Mesenchymal stem cell (in vitro differentiated cells and primary cell): ENCODE measurements around the gene MED27.

ENCODE experiments used
- DNase-seq: peaks from one replicate; pipeline ENCODE4 v3.0.0-alpha.2; 2013
- H2AFZ ChIP-seq: one replicate; pipeline ENCODE4 v1.6.1; 2013; ENCODE audit warnings: low read depth, mild to moderate bottlenecking, control low read depth, inconsistent platforms, low read length, moderate library complexity
- H2AK5ac ChIP-seq: 2 replicates; pipeline ENCODE4 v1.6.1; 2013; ENCODE audit warnings: low read length, moderate library complexity, mild to moderate bottlenecking, inconsistent platforms; ENCODE audit not compliant: severe bottlenecking
- H2BK120ac ChIP-seq: one replicate; pipeline ENCODE4 v1.6.1; 2013; ENCODE audit warnings: low read depth, mild to moderate bottlenecking, inconsistent platforms, low read length, moderate library complexity
- H2BK12ac ChIP-seq, 2 experiments: one replicate each; pipeline ENCODE4 v1.6.1; 2013; ENCODE audit warnings: inconsistent platforms in 2 of 2, low read length in 2 of 2, mild to moderate bottlenecking in 2 of 2, moderate library complexity in 2 of 2, control low read depth in 1 of 2
- H2BK15ac ChIP-seq: one replicate; pipeline ENCODE4 v1.6.1; 2013; ENCODE audit warnings: mild to moderate bottlenecking, low read depth, inconsistent platforms; ENCODE audit not compliant: poor library complexity, severe bottlenecking
- H2BK5ac ChIP-seq: 2 replicates; pipeline ENCODE4 v1.6.1; 2013; ENCODE audit warnings: low read depth, mild to moderate bottlenecking, low read length, control low read depth, inconsistent platforms; ENCODE audit not compliant: poor library complexity, severe bottlenecking
- H3K14ac ChIP-seq, 2 experiments: one replicate each; pipeline ENCODE4 v1.6.1; 2013; ENCODE audit warnings: inconsistent platforms in 2 of 2, low read length in 2 of 2, control low read depth in 1 of 2, mild to moderate bottlenecking in 1 of 2, moderate library complexity in 1 of 2
- H3K18ac ChIP-seq, 2 experiments: one replicate each; pipeline ENCODE4 v1.6.1; 2013; ENCODE audit warnings: inconsistent platforms in 2 of 2, low read length in 2 of 2, control low read depth in 1 of 2, low read depth in 1 of 2, mild to moderate bottlenecking in 1 of 2
- H3K23ac ChIP-seq, 2 experiments: one replicate each; pipeline ENCODE4 v1.6.1; 2013; ENCODE audit warnings: inconsistent platforms in 2 of 2, low read length in 2 of 2, mild to moderate bottlenecking in 2 of 2, moderate library complexity in 2 of 2, control low read depth in 1 of 2
- H3K27ac ChIP-seq: 2 replicates; pipeline ENCODE4 v1.5.1; 2013; ENCODE audit warnings: mild to moderate bottlenecking, moderate library complexity, low read length, control low read depth, inconsistent platforms; ENCODE audit not compliant: poor library complexity, severe bottlenecking
- H3K27me3 ChIP-seq, 2 experiments: 2 replicates each; pipeline versions ENCODE4 v1.6.1 to v1.7.0; 2013; ENCODE audit warnings: low read length in 2 of 2, mild to moderate bottlenecking in 2 of 2, moderate library complexity in 2 of 2, control low read depth in 1 of 2, inconsistent platforms in 1 of 2; ENCODE audit not compliant: control insufficient read depth in 1 of 2, insufficient read depth in 1 of 2
- H3K36me3 ChIP-seq, 2 experiments: 2 replicates each; pipeline versions ENCODE4 v1.6.1 to v1.7.0; 2013; ENCODE audit warnings: low read length in 2 of 2, control low read depth in 1 of 2, inconsistent platforms in 1 of 2, low read depth in 1 of 2, mild to moderate bottlenecking in 1 of 2; ENCODE audit not compliant: insufficient read depth in 2 of 2, control insufficient read depth in 1 of 2
- H3K4ac ChIP-seq, 2 experiments: one replicate each; pipeline ENCODE4 v1.6.1; 2013; ENCODE audit warnings: inconsistent platforms in 2 of 2, low read length in 2 of 2, mild to moderate bottlenecking in 2 of 2, moderate library complexity in 2 of 2, control low read depth in 1 of 2, low read depth in 1 of 2
- H3K4me1 ChIP-seq: 2 replicates; pipeline ENCODE4 v1.6.1; 2013; ENCODE audit warnings: low read depth, low read length, control low read depth; ENCODE audit not compliant: control insufficient read depth, insufficient read depth
- H3K4me2 ChIP-seq: 2 replicates; pipeline ENCODE4 v1.6.1; 2013; ENCODE audit warnings: low read length, mild to moderate bottlenecking, inconsistent platforms; ENCODE audit not compliant: poor library complexity, severe bottlenecking
- H3K4me3 ChIP-seq, 2 experiments: 2 replicates each; pipeline versions ENCODE4 v1.5.1 to v1.7.0; 2013; ENCODE audit warnings: low read length in 2 of 2, mild to moderate bottlenecking in 2 of 2, control low read depth in 1 of 2, low read depth in 1 of 2; ENCODE audit not compliant: insufficient read depth in 1 of 2
- H3K79me1 ChIP-seq: replicated peaks from 2 replicates; pipeline ENCODE4 v1.6.1; 2013; ENCODE audit warnings: mild to moderate bottlenecking, control low read depth, low read length, inconsistent platforms; ENCODE audit not compliant: poor library complexity, severe bottlenecking
- H3K9ac ChIP-seq: 2 replicates; pipeline ENCODE4 v1.7.0; 2013; ENCODE audit warnings: mild to moderate bottlenecking, low read length, moderate library complexity
- H3K9me3 ChIP-seq: 2 replicates; pipeline ENCODE4 v1.7.0; 2013; ENCODE audit warnings: mild to moderate bottlenecking, low read length; ENCODE audit not compliant: control insufficient read depth
- H4K8ac ChIP-seq: one replicate; pipeline ENCODE4 v1.6.1; 2013; ENCODE audit warnings: inconsistent platforms, mild to moderate bottlenecking, low read length, moderate library complexity
- H4K91ac ChIP-seq: one replicate; pipeline ENCODE4 v1.6.1; 2013; ENCODE audit warnings: mild to moderate bottlenecking, low read length, inconsistent platforms
- WGBS: methylation state at CpG from one replicate; pipeline ENCODE4 v1.1.7; 2013; ENCODE audit warnings: mixed read lengths; 5-methylcytosine and 5-hydroxymethylcytosine counted together

The MED27 gene

GRCh38 chr9:131826053-131826452 is 253.6 kb downstream of the MED27 start:
- H2AK5ac ChIP-seq = no peak overlapping the region
- WGBS = 100% methylated on average over 1 of the region's 2 CpGs
- no peak for DNase-seq

GRCh38 chr9:131824953-131825495 is 254.6 kb downstream of the MED27 start:
- 85% methylated on average over 15 of the region's 15 CpGs for WGBS
- Histone ChIP-seq H2AFZ (no peak overlapping the region), H3K4me1 (no peaks in the 10 kb centered on the region), H2BK12ac (no peak overlapping the region), H3K4me2 (no peak overlapping the region), H3K36me3 (no peaks in the 10 kb centered on the region), H3K4me3 (no peak overlapping the region), H3K79me1 (no peaks in the 10 kb centered on the region), H2BK120ac (no peak overlapping the region), H3K9me3 (peaks cover 4% of the 10 kb centered on the region), H2AK5ac (no peak overlapping the region), H2BK5ac (no peak overlapping the region), H4K8ac (no peak overlapping the region), H3K27me3 (peaks cover 48 to 90% of the 10 kb centered on the region in 2 experiments), H3K9ac (no peak overlapping the region), H3K18ac (no peak overlapping the region), H3K4ac (no peak overlapping the region), H3K23ac (no peak overlapping the region), H3K27ac (no peak overlapping the region), H4K91ac (no peak overlapping the region), H2BK15ac (no peak overlapping the region), H3K14ac (no peak overlapping the region)
- DNase-seq = no peak

More at GRCh38 chr9:131826053-131826452, 253.6 kb downstream of the MED27 start:
- Histone ChIP-seq H3K4ac (no peak overlapping the region), H2BK15ac (no peak overlapping the region), H3K23ac (no peak overlapping the region), H3K4me3 (no peak overlapping the region), H4K8ac (no peak overlapping the region), H4K91ac (no peak overlapping the region), H3K79me1 (no peaks in the 10 kb centered on the region), H3K27me3 (peaks cover 40 to 82% of the 10 kb centered on the region in 2 experiments), H3K4me2 (no peak overlapping the region), H3K27ac (no peak overlapping the region), H3K36me3 (no peaks in the 10 kb centered on the region), H3K14ac (no peak overlapping the region), H3K9me3 (peaks cover 4% of the 10 kb centered on the region), H3K9ac (no peak overlapping the region), H2BK5ac (no peak overlapping the region), H2AFZ (no peak overlapping the region), H3K18ac (no peak overlapping the region), H3K4me1 (no peaks in the 10 kb centered on the region), H2BK120ac (no peak overlapping the region), H2BK12ac (no peak overlapping the region)

GRCh38 chr9:131824155-131824594 is 255.5 kb downstream of the MED27 start:
- Histone ChIP-seq H3K4me1 (no peaks in the 10 kb centered on the region), H3K36me3 (no peaks in the 10 kb centered on the region), H4K91ac (no peak overlapping the region), H3K4me2 (no peak overlapping the region), H3K9me3 (peaks cover 4% of the 10 kb centered on the region), H3K9ac (no peak overlapping the region), H3K4ac (no peak overlapping the region), H2AFZ (no peak overlapping the region), H2BK120ac (no peak overlapping the region), H2BK12ac (no peak overlapping the region), H3K14ac (no peak overlapping the region), H3K18ac (no peak overlapping the region), H3K27me3 (peaks cover 53 to 92% of the 10 kb centered on the region in 2 experiments), H2BK15ac (no peak overlapping the region), H4K8ac (no peak overlapping the region), H3K4me3 (no peak overlapping the region), H3K27ac (no peak overlapping the region), H2AK5ac (no peak overlapping the region), H2BK5ac (no peak overlapping the region), H3K23ac (no peak overlapping the region), H3K79me1 (no peaks in the 10 kb centered on the region)
- DNase-seq = no peak
- 86% methylated on average over 20 of the region's 20 CpGs for WGBS

GRCh38 chr9:131823701-131824146 is 255.9 kb downstream of the MED27 start:
- no peak overlapping the region for H4K8ac ChIP-seq
- no peak overlapping the region for H3K9ac ChIP-seq
- H2BK12ac ChIP-seq = no peak overlapping the region
- no peak overlapping the region for H2BK5ac ChIP-seq
- H2BK120ac ChIP-seq = no peak overlapping the region
- H3K79me1 ChIP-seq = no peaks in the 10 kb centered on the region
- H3K4me2 ChIP-seq = no peak overlapping the region
- no peak overlapping the region for H4K91ac ChIP-seq
- H3K27ac ChIP-seq = no peak overlapping the region
- H3K27me3 ChIP-seq = peaks cover 58 to 92% of the 10 kb centered on the region in 2 experiments
- H2BK15ac ChIP-seq = no peak overlapping the region
- H2AK5ac ChIP-seq = no peak overlapping the region
- H3K9me3 ChIP-seq = peaks cover 4% of the 10 kb centered on the region
- 86% methylated on average over 35 of the region's 35 CpGs for WGBS
- no peaks in the 10 kb centered on the region for H3K36me3 ChIP-seq
- DNase-seq = no peak
- H3K4me1 ChIP-seq = no peaks in the 10 kb centered on the region
- H3K4ac ChIP-seq = no peak overlapping the region
- no peak overlapping the region for H2AFZ ChIP-seq
- no peak overlapping the region for H3K14ac ChIP-seq
- no peak overlapping the region for H3K4me3 ChIP-seq
- H3K18ac ChIP-seq = no peak overlapping the region
- no peak overlapping the region for H3K23ac ChIP-seq
